Measurements from ENCODE around the gene MCC. TPM values are rescaled to one million over a fixed set of nuclear protein-coding genes. Genes with fewer than 3 reads are reported as not detected.

MCC gene
- total RNA-seq, 1 experiment from 2014 or later: 7.6 TPM

- H3K79me1 ChIP-seq (ENCODE audit: insufficient read depth, low read depth, low read length, poor library complexity, severe bottlenecking): no peaks in the 10 kb centered on the region
- H3K4me3 Mint-ChIP-seq: no peak overlapping the region
- H3K4me1 Mint-ChIP-seq: peaks cover 31 to 32% of the 10 kb centered on the region in 2 experiments
- no peaks in the 10 kb centered on the region for H3K9me3 ChIP-seq (ENCODE audit: control insufficient read depth, low read depth, low read length)
- H2BK12ac ChIP-seq (ENCODE audit: insufficient read length, low read depth, low read length): no peak overlapping the region
- no peak overlapping the region for H4K8ac ChIP-seq (replicated peaks; ENCODE audit: insufficient read length, low read depth, low read length)
- TF ChIP-seq CTCF (conservative IDR thresholded peaks at IDR 0.05): no peak
- H3K56ac ChIP-seq (ENCODE audit: insufficient read length, low read depth, low read length): no peak overlapping the region
- DNase-seq: no peak
- H3K4me2 ChIP-seq (ENCODE audit: insufficient read depth, insufficient read length, low read length): no peak overlapping the region
- H2BK15ac ChIP-seq (ENCODE audit: low read depth, low read length): no peak overlapping the region
- H2AK5ac ChIP-seq (ENCODE audit: insufficient read length, low read length): no peak overlapping the region
- H3K27me3 Mint-ChIP-seq (ENCODE audit: low read depth): no peaks in the 10 kb centered on the region; the same call in 1 of the 2 replicates
- peaks cover 5% of the 10 kb centered on the region; the same call in 1 of the 2 replicates for H3K4me1 ChIP-seq (ENCODE audit: insufficient read depth, low read length)
- no CpG with 5 or more reads among the region's 3 CpGs for WGBS (ENCODE audit: extremely low coverage, insufficient read length, low lambda C conversion rate)
- no peaks in the 10 kb centered on the region for H3K79me2 ChIP-seq (ENCODE audit: insufficient read depth, low read length)
- H3K14ac ChIP-seq (ENCODE audit: insufficient read depth, low read length): no peak overlapping the region
- no peak overlapping the region for H2BK20ac ChIP-seq (ENCODE audit: low read depth, low read length, poor library complexity, severe bottlenecking)
- no peaks in the 10 kb centered on the region for H4K20me1 ChIP-seq (ENCODE audit: control insufficient read depth, insufficient read depth, insufficient read length)
- no peaks in the 10 kb centered on the region for H3K27me3 ChIP-seq (ENCODE audit: insufficient read depth, low read length)
- H2BK5ac ChIP-seq (ENCODE audit: insufficient read length, low read length): no peak overlapping the region
- no peak overlapping the region for H2AFZ ChIP-seq (ENCODE audit: low read length)
- H3K23me2 ChIP-seq (ENCODE audit: insufficient read length, low read depth, low read length, poor library complexity, severe bottlenecking): no peaks in the 10 kb centered on the region
- H2BK120ac ChIP-seq (ENCODE audit: low read depth, low read length, poor library complexity, severe bottlenecking): no peak overlapping the region
- H3K4ac ChIP-seq (ENCODE audit: low read depth, low read length): no peak overlapping the region
- H3T11ph ChIP-seq (ENCODE audit: low read length): no peak overlapping the region
- no peak overlapping the region for H3K27ac ChIP-seq (ENCODE audit: insufficient read length, low read depth, low read length)
- peaks cover 6 to 7% (median 7%) of the 10 kb centered on the region in 3 experiments for H3K36me3 Mint-ChIP-seq (ENCODE audit: insufficient read depth in 1 of 3, low read depth in 3 of 3)
- no peak overlapping the region for H3K18ac ChIP-seq (ENCODE audit: insufficient read length, low read depth, low read length)
- H4K91ac ChIP-seq (ENCODE audit: insufficient read length, low read depth, low read length): no peak overlapping the region
- no peak overlapping the region for H3K27ac Mint-ChIP-seq
- H4K5ac ChIP-seq (ENCODE audit: insufficient read length, low read depth, low read length): no peak overlapping the region
- no peak overlapping the region for H3K23ac ChIP-seq (ENCODE audit: insufficient read length, low read depth, low read length)
- no peak overlapping the region for H3K9ac ChIP-seq (ENCODE audit: extremely low read depth, insufficient read length, low read length)
- peaks cover 0 to 9% of the 10 kb centered on the region in 2 experiments; a peak in 4 of 5 replicates for H3K9me3 Mint-ChIP-seq
Measured at GRCh38 chr5:113124265-113124664, 364.0 kb downstream of the MCC start.

All from H9 (cell line).